HG03159 (cell line): ENCODE results near the gene KDM4C.
"Not testable (repeated sequence)": the region's sequence is repeated elsewhere in the genome, so short reads cannot be mapped to it uniquely, and the experiment has no call there.

Experiments
- ATAC-seq: cut with Tn5 transposase; IDR thresholded peaks from one replicate; pipeline ENCODE4 v1.9.1; 2021; ENCODE audit warnings: mild to moderate bottlenecking, moderate library complexity; ENCODE audit not compliant: unreplicated experiment

Gene KDM4C

DNA sequence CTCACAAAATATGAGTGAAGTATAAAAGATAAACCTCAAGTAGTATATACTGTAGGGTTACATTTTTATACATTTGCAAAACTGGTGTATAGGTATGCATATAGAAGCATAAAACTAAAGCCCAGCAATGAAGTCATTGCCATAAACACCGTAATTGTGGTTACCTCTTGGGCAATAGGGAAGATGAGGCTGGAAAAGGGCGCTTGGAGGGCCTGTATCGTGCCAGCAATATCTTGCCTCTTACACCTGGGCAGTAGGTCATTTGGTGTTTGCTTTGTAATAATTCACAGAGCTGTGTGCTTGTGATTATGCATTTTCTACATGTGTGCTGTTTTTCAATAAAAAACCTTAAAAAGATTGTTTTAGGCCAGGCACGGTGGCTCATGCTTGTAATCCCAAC is 45.2 kb downstream of the KDM4C start:
- no peak for ATAC-seq

DNA sequence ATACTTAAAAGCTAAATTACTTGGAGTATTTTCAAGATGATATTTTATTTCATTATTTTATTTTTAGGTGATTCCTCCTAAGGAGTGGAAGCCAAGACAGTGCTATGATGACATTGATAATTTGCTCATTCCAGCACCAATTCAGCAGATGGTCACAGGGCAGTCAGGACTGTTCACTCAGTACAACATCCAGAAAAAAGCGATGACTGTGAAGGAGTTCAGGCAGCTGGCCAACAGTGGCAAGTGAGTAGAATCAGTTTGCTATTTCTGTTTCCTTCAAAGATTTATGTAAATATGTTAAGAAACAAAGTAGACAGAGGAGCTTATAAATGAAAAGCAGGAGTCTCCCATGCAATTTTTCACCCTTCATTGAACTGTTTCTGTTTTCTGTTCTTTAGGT is 47.8 kb downstream of the KDM4C start:
- ATAC-seq: no peak

DNA sequence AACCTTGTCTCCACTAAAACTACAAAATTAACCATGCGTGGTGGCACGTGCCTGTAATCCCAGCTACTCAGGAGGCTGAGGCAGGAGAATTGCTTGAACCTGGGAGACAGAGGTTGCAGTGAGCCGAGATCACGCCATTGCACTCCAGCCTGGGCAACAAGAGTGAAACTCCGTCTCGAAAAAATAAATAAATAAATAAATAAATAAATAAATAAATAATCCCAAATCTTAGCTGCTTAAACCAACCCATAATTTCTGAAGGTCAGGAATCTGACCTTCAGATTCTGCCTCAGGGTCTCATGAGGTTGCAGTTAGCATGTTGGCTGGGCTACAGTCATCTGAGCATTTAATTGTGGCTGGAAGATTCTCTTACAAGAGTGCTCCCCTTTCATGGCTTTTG is 48.5 kb downstream of the KDM4C start:
- ATAC-seq: not testable (repeated sequence)

DNA sequence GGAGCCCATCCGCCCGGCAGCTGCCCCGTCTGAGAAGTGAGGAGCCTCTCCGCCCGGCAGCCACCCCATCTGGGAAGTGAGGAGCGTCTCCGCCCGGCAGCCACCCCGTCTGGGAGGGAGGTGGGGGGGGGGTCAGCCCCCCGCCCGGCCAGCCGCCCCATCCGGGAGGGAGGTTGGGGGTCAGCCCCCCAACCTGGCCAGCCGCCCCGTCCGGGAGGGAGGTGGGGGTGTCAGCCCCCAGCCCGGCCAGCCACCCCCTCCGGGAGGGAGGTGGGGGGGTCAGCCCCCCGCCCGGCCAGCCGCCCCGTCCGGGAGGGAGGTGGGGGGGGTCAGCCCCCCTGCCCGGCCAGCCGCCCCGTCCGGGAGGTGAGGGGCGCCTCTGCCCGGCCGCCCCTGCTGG is 49.9 kb downstream of the KDM4C start:
- ATAC-seq: not testable (repeated sequence)

DNA sequence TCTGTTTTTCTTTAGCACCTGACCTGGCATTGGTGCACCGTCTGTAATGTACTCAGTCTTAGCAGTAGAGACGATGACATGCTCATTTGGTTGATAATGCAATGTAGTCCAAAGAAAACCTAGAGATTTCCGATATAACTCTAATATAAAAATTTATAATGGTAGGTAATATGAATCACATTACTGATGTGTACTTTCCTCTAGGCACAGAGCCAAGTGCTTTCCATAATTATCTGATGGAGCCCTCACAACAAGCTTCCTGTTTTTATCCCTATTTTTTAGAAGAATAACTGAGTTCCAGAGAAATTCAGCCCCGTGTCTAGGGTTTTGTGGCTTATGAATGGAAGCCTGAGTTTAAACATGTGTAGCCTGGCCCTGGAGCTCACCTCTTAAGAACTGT is 53.7 kb downstream of the KDM4C start:
- ATAC-seq: no peak

DNA sequence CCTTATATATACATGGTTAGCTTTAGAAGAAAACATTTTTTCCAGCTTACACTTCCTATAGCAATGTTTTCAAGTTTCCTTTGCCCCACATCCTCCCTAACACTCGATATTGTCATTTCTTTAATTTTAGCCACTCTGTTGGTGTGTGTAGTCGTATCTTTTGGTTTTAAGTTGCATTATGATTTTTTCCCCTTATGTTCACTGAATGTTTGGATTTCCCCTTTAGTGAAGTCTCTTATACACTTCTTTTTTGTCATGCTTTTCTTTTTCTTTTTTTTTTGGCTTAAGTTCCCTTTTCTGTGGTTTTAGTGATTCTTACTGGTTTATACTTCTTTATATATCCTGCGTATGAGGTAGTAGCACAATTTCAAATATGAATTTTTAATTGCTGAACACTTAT is 58.8 kb downstream of the KDM4C start:
- no peak for ATAC-seq

DNA sequence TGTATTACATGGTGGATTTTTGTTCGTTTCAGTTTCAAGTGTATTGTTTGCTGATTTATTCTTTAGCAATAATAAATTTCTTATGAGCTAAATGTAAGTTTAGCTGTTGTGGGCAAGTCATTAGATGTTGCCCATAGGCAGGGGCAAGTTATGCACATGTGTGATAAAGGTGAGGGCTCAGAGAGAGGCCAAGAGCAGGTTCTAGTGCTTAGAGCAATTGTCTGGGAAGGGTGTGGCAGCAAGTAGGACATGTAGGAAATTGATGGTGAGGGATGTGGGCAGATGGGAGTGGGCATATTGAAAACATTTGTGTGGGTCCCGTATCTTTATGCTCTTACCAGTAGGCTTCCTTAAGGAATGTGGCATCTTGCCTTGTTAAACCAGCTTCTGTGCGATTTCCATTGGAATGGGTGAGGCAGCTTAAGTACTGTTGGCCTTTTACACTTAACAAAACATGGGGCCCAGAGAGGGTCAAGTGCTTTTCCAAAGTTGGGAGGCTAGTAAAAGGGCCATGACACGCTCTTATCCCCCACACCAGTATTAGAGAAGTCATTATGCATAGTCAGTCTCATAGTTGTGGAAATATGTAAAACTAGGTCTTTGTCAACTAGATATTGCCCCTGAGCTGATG is 60.6 kb downstream of the KDM4C start:
- ATAC-seq: no peak

DNA sequence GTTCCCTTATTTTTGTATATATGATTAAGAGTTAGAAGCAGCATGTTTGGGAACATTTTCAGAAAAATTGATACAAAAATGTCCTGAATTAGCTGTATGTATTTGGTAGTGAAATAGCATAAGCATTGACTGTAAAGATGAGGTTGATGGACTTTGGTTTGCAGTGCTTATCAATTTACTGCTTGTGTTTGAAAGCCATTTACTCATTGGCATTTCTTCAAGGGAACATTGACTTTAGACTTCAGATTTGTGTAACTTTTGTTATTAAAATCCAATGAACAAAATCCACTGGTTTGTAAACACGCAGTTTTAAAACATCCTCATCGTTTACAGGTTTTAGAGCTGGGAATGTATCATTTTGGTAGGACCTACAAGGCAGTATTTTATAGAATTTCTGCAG is 61.3 kb downstream of the KDM4C start:
- ATAC-seq: no peak

DNA sequence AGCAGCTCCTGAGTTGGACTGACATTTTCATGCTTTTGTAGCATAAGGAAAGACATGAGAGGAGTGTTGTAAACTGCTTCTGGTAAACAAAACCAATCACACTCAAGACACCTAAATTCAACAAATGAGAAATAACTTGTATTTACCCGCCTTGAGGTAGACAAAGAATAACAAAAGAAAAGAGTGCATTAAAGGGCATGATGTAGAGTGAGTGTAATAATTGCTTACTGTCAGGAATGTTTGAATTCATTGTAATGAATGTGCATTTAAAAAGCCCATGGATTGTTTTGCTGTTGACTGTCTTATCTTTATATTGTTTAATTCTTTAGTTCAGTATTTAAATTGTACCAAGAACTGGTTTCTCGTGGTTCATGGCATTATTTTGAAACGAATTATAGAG is 61.8 kb downstream of the KDM4C start:
- no peak for ATAC-seq

DNA sequence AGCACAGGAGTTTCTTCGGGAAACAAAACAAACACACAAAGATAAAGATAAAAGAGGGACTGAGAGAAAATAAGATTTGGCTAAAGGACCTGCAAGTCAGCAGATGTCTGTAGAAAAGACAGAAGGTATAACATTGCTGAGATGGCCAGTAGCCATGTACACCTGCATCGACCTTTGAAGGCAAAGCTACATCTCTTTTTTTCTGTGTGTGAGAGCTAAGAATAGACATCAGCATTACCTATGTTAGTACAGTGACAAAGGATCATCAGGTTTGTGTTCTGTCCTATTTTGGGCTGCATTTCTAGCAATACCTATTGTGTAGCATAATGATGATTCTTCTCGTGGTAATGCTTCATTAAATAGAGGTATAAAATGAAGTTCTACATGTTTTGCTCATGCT is 64.9 kb downstream of the KDM4C start:
- ATAC-seq: no peak

DNA sequence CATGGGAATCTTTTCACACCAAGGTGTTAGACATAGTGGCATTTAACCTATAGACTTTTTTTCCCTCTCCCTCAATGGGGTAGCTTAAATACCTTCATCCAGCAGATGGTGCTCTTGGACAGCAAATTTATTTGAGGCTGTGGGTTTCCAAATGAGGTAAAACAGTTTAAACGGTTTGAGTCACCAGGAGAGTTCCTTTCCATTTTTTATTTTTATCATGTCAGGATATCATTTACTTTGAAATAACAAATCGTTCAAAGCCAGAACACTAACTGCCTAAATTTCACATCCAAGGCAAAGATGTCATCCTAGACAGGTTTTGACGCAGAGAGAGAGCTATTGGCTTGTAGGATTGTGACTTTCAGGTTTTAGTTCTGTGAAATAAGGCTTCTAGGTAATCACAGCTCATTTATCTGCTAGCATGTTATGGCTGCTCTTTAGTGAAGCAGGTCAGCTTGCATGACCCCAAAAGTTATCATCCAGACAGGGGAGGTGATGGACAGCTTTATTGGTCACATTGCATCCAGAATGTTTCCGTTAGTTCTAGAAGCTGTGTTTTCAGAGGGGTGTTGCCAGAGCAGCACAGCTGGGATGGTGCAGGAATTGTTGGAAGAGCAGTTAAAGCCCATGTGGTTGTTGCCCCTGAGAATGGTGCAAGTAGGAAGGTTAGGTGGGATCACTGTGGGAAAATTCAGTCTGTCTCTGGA is 69.8 kb downstream of the KDM4C start:
- ATAC-seq: no peak

DNA sequence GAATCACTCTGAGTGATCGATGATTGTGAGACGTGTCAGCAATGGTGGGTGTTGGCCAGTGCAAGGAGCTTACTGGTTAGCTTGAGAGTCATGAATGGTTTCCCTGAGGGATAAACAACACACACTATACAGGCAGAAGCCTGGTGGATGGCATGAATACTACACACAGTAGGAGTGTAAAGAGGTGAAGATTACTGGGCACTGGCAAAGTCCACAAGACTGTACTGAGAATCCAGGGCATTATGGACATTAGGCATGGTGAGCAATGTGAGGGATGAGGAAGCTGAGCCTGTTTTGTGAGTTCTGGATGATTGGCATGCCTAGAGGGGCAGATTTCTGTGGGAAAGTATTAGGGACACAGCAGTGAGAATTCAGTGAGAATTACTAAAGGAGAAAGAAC is 71.3 kb downstream of the KDM4C start:
- no peak for ATAC-seq

DNA sequence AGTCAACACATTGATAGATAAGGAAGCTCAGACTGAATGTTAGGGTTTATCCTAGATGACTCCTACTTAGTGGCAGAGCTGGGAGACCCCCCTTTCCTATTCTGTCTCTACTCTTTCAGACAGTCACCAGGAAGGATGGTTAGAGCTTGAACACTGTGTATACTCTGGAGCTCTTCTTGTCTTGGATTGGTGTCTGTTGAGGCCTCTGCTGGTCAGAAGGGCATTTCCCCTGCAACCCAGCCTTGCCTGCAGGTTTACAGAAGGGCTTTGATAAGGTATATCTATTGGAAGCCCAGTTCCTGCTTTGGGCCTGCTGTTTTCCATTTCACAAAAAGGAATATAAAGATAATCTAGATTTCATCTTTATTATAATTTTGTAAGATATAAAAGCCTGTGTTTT is 71.8 kb downstream of the KDM4C start:
- no peak for ATAC-seq

DNA sequence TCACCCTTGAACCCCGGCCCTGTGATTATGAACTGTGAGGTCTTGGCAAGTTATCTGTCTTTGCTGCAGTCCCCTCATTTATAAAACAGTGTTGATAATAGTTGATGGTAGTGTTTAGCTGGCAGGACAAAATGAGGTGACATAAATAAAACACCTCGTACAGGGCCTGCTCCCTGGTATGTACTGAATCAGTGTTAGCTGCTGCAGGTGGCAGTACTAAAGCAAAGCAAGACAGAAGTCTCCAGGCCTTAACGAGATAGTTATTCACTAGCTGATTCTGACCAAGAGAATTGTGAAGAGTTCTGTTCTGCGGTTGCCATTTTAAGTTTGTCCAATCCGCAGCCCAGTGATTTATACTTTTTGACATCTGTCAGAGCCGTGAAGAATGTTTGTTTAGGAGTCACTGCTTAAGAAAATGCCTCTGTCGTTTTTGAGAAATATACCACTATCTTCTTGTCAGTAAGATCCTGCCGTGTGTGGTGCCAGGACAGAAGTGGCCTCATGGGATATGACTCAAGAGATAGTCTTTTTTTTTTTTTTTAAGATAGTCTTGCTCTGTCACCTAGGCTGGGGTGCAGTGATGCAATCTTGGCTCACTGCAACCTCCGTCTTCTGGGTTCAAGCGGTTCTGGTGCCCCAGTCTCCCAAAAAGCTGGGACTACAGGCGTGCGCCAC is 75.9 kb downstream of the KDM4C start:
- no peak for ATAC-seq

DNA sequence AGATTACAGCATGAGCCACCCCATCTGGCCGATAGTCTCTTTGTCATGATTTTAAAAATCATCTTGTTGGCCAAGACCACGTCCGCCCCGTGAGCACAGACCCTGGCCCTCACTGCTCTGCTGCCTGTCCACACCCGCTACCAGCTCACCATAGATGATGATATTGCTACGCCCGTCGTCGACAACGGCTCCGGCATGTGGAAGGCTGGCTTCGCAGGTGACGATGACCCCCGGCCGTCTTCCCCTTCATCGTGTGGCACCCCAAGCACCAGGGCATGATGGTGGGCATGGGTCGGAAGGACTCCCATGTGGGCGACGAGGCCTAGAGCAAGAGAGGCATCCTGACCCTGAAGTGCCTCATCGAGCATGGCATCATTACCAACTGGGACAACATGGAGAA is 76.5 kb downstream of the KDM4C start:
- ATAC-seq: no peak

DNA sequence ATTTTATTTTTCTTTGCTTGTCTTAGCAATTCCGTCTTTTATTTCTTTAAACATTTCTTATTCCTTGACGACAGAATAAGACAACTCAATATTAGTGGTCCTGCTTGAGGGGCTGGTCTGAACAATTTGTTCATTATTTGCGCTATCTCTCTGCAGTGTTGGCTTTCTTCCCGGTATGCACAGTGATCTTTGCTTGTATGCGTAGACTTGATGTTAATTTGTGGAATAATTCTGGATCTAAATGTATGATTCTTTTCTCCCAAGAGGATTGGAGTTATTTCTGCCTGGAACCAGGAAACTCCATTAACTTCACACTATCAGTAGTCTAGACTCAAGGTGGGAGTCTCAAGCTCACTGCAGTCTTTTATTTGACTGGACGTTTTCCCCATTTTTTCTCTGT is 80.4 kb downstream of the KDM4C start:
- no peak for ATAC-seq

DNA sequence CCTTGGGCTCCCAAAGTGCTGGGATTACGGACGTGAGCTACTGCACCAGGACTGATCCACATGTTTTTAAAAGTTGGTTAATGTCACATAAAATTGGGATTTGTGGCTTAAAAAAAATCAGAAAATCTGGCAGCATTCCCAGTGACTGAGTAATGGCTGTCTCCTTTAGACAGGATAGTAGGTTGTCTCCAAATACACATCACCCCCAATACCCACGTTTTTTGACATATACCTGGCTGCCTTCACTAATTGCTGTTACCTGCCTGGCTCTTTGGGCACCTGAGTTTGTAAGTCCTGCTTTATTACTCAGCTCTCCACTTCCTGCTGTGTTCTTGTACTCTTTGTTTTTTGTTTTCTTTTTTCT is 84.8 kb downstream of the KDM4C start:
- no peak for ATAC-seq

DNA sequence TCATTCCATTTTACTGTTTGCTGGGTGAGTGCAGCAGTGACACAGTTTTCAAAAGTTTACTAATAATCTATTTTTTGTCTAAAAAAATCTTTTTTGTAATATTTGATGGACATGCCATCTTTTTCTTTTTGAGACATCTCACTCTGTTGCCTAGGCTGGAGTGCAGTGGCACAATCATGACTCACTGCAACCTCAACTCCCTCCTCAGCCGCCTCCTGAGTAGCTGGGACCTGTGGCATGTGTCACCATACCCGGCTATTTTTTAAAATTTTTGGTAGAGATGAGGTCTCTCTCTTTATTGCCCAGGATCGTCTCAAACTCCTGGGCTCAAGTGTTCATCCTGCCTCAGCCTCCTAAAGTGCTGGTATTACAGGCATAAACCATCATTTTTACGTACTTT is 86.0 kb downstream of the KDM4C start:
- no peak for ATAC-seq

DNA sequence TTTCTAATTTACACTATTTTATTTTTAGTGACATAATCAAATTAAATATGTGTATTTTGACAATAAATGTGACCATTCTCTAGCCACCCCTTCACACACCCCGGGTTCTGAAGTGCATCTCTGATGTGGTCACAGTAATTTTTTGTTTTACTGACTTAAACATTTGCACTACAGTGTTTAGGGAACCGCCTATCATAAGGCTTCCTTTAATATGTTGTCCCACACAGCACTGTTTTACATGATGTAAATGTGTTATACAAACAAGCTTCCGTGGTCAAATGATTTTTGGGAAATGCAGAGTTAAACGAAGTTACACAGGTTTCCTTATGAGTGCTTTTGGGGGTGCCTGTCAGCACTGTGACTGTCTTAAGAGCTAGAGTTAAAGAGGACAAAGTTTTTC is 86.5 kb downstream of the KDM4C start:
- ATAC-seq: no peak

DNA sequence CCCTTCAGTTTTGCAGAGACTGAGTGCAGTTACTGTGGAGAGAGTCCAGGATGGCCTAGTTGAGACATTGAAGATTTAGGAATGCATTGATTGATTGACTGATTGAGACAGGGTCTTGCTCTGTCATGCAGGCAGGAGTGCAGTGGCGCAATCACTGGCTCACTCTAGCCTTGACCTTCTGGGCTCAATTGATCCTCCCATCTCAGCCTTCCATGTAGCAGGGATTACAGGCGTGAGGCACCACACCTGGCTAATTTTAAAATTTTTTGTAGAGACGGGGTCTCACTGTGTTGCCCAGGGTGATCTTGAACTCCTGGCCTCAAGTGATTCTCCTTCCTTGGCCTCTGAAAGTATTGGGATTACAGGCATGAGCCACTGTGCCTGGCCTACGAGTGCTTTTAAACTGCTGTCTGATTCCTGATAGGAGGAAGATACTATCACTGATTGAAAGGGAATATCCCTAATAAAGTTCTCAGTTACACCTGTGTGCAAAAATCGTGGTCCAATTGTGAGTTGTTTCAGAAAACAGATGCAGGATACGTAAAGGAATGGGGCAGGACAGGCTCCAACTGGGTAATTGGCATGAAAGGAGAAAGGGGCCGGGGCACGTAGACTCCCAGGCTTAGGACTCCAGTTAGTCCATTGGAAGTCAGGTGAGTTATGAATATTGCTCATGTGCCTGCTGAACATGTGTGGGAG is 87.5 kb downstream of the KDM4C start:
- no peak for ATAC-seq

DNA sequence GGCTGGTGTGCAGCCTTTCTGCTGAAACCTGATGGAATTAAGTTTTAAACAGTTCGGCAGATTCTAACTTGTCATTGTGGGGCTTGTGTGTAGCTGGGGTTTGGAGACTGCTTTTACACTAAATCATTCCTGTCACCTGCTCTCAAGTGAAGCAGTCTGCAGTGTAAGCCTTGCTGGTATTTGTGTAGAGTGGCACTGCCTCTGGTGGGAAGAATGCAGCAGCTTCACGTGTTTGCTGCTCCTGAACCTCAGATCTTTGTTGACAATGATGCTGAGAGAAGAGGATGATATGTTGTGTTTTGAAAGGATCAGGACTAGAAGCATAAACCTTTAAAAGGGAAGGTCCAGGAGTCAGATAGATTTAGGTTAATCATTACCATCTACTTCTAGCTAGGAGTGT is 88.1 kb downstream of the KDM4C start:
- ATAC-seq: no peak
